Stimulated activated CD8-positive, alpha-beta memory T cell treated with anti-CD3 and anti-CD28 coated beads, Interleukin-2, amount 100 ng/mL, for 48 hours (primary cell): ENCODE data around the gene PNKD.

Source experiments
- DNase-seq, 2 donors: peaks; one replicate each; pipeline ENCODE4 v3.0.0-alpha.2; 2020; ENCODE audit warnings: low read depth in 2 of 2

PNKD gene

DNA sequence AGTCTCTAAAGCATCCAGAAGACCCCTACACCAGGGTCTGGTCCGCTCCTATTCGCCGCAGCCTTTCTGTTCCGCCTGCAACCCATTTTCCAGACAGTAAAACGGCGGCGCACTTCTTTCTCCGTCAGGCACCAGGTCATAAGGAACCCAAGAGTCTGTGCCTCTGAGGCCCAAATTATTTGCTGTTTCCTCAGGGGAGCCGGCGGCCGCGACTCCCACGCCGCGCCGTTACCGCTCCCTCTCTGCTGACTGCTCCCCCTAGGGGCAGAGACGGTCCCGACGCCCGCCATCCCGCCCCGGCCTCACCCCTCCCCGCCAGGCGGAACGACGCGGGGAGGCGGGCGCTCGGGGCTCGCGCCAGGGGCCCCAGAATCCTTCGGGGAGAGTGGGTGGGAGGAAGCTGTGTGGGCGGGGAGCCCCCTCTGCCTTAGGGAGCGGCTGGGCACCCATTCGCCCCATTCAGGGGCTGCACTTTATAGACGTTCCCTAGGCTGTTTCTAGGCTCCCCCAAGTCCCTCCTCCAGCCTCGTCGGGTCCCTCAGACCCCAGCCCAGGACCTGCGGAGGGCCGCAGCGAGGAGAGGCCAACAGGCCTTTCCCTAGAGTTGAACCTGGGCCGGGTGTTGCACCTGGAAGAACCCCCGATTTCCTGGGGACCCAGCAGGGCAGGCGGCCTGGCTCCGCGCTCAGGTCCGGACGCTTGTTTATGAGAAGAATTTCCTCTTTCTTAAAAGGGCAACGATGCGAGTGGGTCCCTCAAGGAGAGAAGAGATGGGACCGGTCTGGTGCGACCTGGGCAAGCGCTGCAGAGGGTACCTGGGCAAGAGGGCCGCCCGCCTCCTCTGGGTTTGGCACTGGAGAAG lies 125.7 kb downstream of the PNKD start:
- peak; percentile 85 to 87 for DNase-seq
